WERI-Rb-1 (cell line): ENCODE measurements around the gene SART3.

Experiments
- DNase-seq: peaks from one replicate; pipeline ENCODE4 v3.0.0-alpha.2; 2020
- H3K27ac ChIP-seq: fragments of 250-450 bp; sonication (Bioruptor Pico); 2 replicates; pipeline ENCODE4 v1.5.1; 2020; ENCODE audit warnings: mild to moderate bottlenecking, moderate library complexity
- H3K27me3 ChIP-seq: fragments of 250-450 bp; sonication (Bioruptor Pico); 2 replicates; pipeline ENCODE4 v1.5.1; 2021; ENCODE audit warnings: mild to moderate bottlenecking, low read depth, moderate library complexity; ENCODE audit not compliant: insufficient read depth, severe bottlenecking
- H3K36me3 ChIP-seq: fragments of 250-450 bp; sonication (Bioruptor Pico); 2 replicates; pipeline ENCODE4 v1.5.1; 2020; ENCODE audit warnings: mild to moderate bottlenecking, moderate library complexity
- H3K4me3 ChIP-seq: 2 replicates; pipeline ENCODE4 v1.5.1; 2011; ENCODE audit warnings: low read depth, mild to moderate bottlenecking, control low read depth, low read length
- H3K9me3 ChIP-seq: fragments of 250-450 bp; sonication (Bioruptor Pico); 2 replicates; pipeline ENCODE4 v1.5.1; 2021; ENCODE audit warnings: mild to moderate bottlenecking, moderate library complexity; ENCODE audit not compliant: severe bottlenecking
- CTCF ChIP-seq: IDR thresholded peaks from 2 replicates; pipeline ENCODE4 v1.5.1; 2011; ENCODE audit warnings: low read depth, mild to moderate bottlenecking, control low read depth, inconsistent platforms, low read length

SART3 gene

GRCh38 chr12:108602976-108603704 lies 42.2 kb upstream of the SART3 start:
- Histone ChIP-seq H3K27ac (no peak overlapping the region), H3K4me3 (no peak overlapping the region), H3K36me3 (no peaks in the 10 kb centered on the region), H3K27me3 (no peaks in the 10 kb centered on the region), H3K9me3 (peaks cover 4% of the 10 kb centered on the region)
- DNase-seq: no peak
- TF ChIP-seq CTCF: no peak

- Histone ChIP-seq H3K36me3 (no peaks in the 10 kb centered on the region), H3K9me3 (peaks cover 4% of the 10 kb centered on the region), H3K27me3 (no peaks in the 10 kb centered on the region), H3K4me3 (no peak overlapping the region), H3K27ac (no peak overlapping the region)
- no peak for TF ChIP-seq CTCF
- no peak for DNase-seq
Measured at GRCh38 chr12:108602209-108602705, 41.3 kb upstream of the SART3 start.

- TF ChIP-seq CTCF: no peak
- no peak overlapping the region for H3K27ac ChIP-seq
- H3K36me3 ChIP-seq: no peaks in the 10 kb centered on the region
Measured at GRCh38 chr12:108600702-108601007, 39.7 kb upstream of the SART3 start.

GRCh38 chr12:108599948-108600701 lies 39.2 kb upstream of the SART3 start:
- H3K9me3 ChIP-seq: no peaks in the 10 kb centered on the region
- no peaks in the 10 kb centered on the region for H3K27me3 ChIP-seq
- 0 out of 2 replicates have a peak, but pooled peaks have one; percentile 8 for TF ChIP-seq CTCF
- DNase-seq: no peak
- no peak overlapping the region for H3K4me3 ChIP-seq
- H3K27ac ChIP-seq: no peak overlapping the region
- H3K36me3 ChIP-seq: no peaks in the 10 kb centered on the region

More at GRCh38 chr12:108600702-108601007, 39.7 kb upstream of the SART3 start:
- no peaks in the 10 kb centered on the region for H3K9me3 ChIP-seq
- peak; percentile 43 for DNase-seq
- H3K27me3 ChIP-seq: no peaks in the 10 kb centered on the region
- no peak overlapping the region for H3K4me3 ChIP-seq

- Histone ChIP-seq H3K36me3 (no peaks in the 10 kb centered on the region), H3K27ac (no peak overlapping the region), H3K9me3 (no peaks in the 10 kb centered on the region), H3K4me3 (no peak overlapping the region), H3K27me3 (no peaks in the 10 kb centered on the region)
- DNase-seq: no peak
- no peak for TF ChIP-seq CTCF
Measured at GRCh38 chr12:108599541-108599940, 38.6 kb upstream of the SART3 start.
